CD4-positive, alpha-beta T cell treated with Interferon gamma for 1 hour (primary cell): Measurements from ENCODE around the gene WDFY1.

Source experiments
- DNase-seq: peaks from one replicate; pipeline ENCODE4 v3.0.0-alpha.2; 2020

WDFY1 gene

GRCh38 chr2:223855426-223855825 lies 89.7 kb downstream of the WDFY1 start:
- DNase-seq, result no peak

- DNase-seq, result no peak
These were observed 90.4 kb downstream of the WDFY1 start for GRCh38 chr2:223854741-223855140.

- no peak for DNase-seq
These were observed 91.7 kb downstream of the WDFY1 start for GRCh38 chr2:223853425-223853837.

GRCh38 chr2:223852281-223852795 lies 92.8 kb downstream of the WDFY1 start:
- DNase-seq, result no peak

- DNase-seq, result no peak
These were observed 97.7 kb downstream of the WDFY1 start for GRCh38 chr2:223847410-223847809.

- no peak for DNase-seq
These were observed 98.6 kb downstream of the WDFY1 start for GRCh38 chr2:223846515-223846914.

- no peak for DNase-seq
These were observed 103.5 kb downstream of the WDFY1 start for GRCh38 chr2:223841436-223842190.

- peak; percentile 75 for DNase-seq
These were observed 107.7 kb downstream of the WDFY1 start, which contains the start of gene AP1S3 for GRCh38 chr2:223837287-223838061. Gene AP1S3, minus strand, starts transcription at chr2:223837582. Its CDS starts 132 bp downstream, at chr2:223837450.

- DNase-seq, result peak; percentile 73
These were observed 109.2 kb downstream of the WDFY1 start for GRCh38 chr2:223835701-223836532.

- DNase-seq, result no peak
These were observed 110.7 kb downstream of the WDFY1 start for GRCh38 chr2:223834431-223834830.

- DNase-seq, result no peak
These were observed 112.8 kb downstream of the WDFY1 start for GRCh38 chr2:223832241-223832903.

GRCh38 chr2:223829128-223829527 lies 116.0 kb downstream of the WDFY1 start:
- no peak for DNase-seq

GRCh38 chr2:223828314-223828713 lies 116.8 kb downstream of the WDFY1 start:
- no peak for DNase-seq

GRCh38 chr2:223826995-223827394 lies 118.1 kb downstream of the WDFY1 start:
- DNase-seq, result no peak
